ENCODE results near the gene GNAI2.

Gene GNAI2

GRCh38 chr3:50235716-50236483 is at the start of gene GNAI2:
GNAI2 (plus strand) TSS chr3:50236204; CDS start chr3:50236336, 132 bp downstream.
- H3K27ac ChIP-seq, result peak within 1 kb of the TSS; percentile 76
- peak; percentile 86 for DNase-seq (ENCODE audit: low read depth, low spot score)

- H3K27ac ChIP-seq, result no peak overlapping the region
- DNase-seq (ENCODE audit: low read depth, low spot score), result no peak
Measured at GRCh38 chr3:50187750-50188149, 48.3 kb upstream of the GNAI2 start.

- no peak overlapping the region for H3K27ac ChIP-seq
- no peak for DNase-seq (ENCODE audit: low read depth, low spot score)
Measured at GRCh38 chr3:50189274-50189673, 46.7 kb upstream of the GNAI2 start.

DNA sequence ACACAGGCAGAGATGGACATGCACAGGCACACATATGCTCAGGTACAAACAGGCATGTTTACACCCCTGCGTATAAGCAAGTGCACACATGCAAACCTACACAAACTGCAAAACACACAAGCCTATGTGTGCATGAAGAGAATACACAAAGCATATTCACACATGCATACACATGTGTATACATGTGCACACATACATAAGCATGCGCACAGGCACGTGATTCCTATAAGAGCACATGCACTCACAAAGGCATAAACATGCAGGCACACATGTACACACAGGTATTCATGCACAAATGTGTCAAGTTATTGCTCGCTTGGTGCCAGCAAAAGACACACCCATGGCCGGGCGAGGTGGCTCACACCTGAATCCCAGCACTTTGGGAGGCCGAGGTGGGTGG is 46.0 kb upstream of the GNAI2 start:
- DNase-seq (ENCODE audit: low read depth, low spot score), result no peak

DNA sequence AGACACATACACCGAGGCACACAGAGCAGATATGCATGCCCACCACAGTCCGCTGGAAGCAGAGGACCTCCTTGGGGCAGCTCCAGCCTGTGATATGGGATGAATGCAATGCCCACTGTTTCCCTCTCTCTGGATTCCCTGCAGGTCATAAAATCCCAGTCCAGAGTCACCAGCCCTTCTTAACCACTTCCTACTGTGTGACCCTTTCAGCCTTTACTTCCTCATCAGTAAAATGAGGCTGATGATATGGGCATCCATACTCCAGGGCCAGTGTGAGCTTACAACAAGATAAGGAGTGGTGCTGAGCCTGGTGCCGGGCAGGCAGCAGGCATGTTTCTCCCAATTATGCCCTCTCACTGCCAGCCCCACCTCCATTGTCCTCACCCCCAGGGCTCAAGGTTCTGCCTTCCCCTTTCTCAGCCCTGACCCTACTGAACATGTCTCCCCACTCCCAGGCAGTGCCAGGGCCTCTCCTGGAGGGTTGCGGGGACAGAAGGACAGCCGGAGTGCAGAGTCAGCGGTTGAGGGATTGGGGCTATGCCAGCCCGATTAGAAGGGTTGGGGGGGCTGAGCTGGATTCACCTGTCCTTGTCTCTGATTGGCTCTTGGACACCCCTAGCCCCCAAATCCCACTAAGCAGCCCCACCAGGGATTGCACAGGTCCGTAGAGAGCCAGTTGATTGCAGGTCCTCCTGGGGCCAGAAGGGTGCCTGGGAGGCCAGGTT is 44.9 kb upstream of the GNAI2 start, which contains the start of gene GNAT1:
GNAT1 (plus strand) TSS at position 675 of the 725 bp plus-strand sequence. CDS start 116 bp downstream, outside the sequence.
- no peak within 1 kb of the TSS for H3K27ac ChIP-seq
- no peak for DNase-seq (ENCODE audit: low read depth, low spot score)

More for the DNA sequence above, 46.0 kb upstream of the GNAI2 start:
- H3K27ac ChIP-seq, result no peak overlapping the region

- no peak for DNase-seq (ENCODE audit: low read depth, low spot score)
- H3K27ac ChIP-seq, result no peak overlapping the region
Measured at GRCh38 chr3:50192124-50192523, 43.9 kb upstream of the GNAI2 start.

GRCh38 chr3:50192689-50193141 is 43.3 kb upstream of the GNAI2 start:
- no peak overlapping the region for H3K27ac ChIP-seq
- no peak for DNase-seq (ENCODE audit: low read depth, low spot score)

GRCh38 chr3:50193286-50193685 is 42.7 kb upstream of the GNAI2 start:
- no peak overlapping the region for H3K27ac ChIP-seq
- DNase-seq (ENCODE audit: low read depth, low spot score), result no peak

DNA sequence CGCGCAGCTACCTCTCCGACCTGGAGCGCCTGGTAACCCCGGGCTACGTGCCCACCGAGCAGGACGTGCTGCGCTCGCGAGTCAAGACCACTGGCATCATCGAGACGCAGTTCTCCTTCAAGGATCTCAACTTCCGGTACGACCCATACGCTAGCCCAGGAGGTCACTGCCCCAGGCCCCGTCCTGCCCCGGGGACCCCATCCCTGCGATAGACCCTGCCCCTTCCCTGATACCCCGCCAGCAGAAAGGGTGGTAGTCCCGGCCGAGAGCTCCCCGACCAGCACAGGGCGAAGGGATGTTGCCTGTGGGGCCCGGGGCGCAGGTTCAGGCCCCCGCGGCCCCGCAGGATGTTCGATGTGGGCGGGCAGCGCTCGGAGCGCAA is 42.3 kb upstream of the GNAI2 start:
- no peak for DNase-seq (ENCODE audit: low read depth, low spot score)
- no peak overlapping the region for H3K27ac ChIP-seq

GRCh38 chr3:50194128-50194902 is 41.7 kb upstream of the GNAI2 start:
- no peak for DNase-seq (ENCODE audit: low read depth, low spot score)
- no peak overlapping the region for H3K27ac ChIP-seq

DNA sequence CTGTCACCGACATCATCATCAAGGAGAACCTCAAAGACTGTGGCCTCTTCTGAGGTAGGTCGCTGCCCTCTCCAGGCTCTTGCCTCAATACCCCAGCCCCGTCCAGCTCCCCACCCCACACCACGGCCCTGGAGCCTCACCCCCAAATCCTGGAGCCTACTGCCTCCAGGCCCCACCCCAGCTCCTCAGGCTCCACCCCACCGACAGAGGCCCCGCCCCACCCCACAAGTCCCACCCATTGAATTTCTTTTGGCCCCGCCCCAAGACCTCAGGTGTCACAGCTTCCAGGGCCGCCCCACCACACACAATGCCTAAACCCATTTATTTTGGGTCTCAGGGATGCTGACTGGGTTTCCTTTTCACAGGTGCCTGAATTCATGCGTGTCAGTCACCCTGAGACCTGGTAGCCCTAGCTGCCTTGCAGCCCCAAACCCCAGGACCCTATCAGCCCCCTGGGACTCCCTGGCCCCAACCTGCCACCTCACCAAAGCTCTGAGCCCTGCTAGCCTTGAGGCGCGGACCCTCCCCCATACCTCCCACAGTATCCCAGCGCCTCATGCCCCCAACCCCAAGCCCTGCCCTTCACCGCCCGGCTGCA is 41.0 kb upstream of the GNAI2 start:
- no peak overlapping the region for H3K27ac ChIP-seq
- no peak for DNase-seq (ENCODE audit: low read depth, low spot score)

DNA sequence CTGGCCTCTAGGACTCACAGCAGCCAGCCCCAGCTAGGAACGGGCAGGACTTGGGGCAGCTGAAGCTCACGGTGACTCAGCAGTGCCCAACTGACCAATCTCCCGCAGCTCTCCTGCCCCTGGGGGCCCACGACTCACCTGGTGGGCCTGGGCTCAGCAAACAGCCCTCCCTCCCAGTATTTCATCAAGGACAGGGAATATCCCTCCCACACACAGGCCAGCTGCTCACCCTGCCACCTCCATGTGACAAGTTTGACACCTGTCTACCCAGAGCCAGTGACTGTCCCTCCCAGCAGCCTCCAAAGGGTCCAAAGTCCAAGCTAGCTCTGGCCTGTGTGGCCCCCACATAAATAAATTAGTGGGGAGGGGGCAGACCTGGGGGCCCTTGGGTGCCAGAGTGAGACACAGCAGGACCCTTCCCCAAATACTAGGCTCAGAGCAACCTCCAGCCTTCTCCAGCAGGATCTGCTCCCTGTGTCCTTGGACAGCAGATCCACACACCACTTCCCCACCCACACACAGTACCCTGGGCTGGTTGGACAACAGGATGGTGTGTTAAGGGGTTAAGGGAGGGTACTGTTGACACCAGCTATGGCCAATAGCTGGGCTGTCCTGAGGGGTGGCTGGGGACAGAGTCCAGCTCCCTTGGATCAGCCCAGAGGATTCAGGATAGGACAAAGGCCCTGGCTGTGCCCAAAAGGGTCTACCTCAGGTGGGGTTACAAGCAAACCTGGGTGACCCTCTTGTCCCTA is 40.3 kb upstream of the GNAI2 start:
- H3K27ac ChIP-seq, result no peak overlapping the region
- DNase-seq (ENCODE audit: low read depth, low spot score), result no peak

DNA sequence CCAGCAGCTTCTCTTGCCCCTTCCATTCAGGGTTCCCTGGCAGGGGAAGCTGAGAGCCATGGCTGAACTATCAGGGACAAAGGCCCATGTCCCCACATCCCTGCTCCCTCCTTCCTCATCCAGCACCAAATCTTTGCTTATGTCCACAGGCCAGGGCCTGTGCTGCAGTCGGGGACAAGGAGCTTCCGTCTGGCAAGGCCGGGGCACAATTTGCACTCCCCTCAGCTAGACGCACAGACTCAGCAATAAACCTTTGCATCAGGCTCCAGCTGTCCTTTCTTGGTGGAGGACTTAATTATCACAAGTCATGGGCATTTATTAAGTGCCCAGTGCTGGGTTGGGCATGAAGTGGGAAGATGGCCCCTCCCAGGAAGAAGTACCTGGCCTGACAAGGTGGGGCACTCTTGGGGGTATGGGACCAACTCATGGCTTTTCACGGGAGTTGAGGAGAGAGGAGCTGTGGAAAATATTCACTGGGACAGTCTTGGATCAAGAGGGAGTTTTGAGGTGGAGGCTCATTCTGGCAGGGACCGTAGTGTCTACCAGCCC is 39.7 kb upstream of the GNAI2 start:
- H3K27ac ChIP-seq, result no peak overlapping the region
- no peak for DNase-seq (ENCODE audit: low read depth, low spot score)

- no peak for DNase-seq (ENCODE audit: low read depth, low spot score)
- H3K27ac ChIP-seq, result no peak overlapping the region
Measured at GRCh38 chr3:50201573-50202315, 34.3 kb upstream of the GNAI2 start.

- no peak overlapping the region for H3K27ac ChIP-seq
- no peak for DNase-seq (ENCODE audit: low read depth, low spot score)
Measured at GRCh38 chr3:50202353-50203112, 33.5 kb upstream of the GNAI2 start.

GRCh38 chr3:50203113-50203808 is 32.7 kb upstream of the GNAI2 start:
- no peak overlapping the region for H3K27ac ChIP-seq
- DNase-seq (ENCODE audit: low read depth, low spot score), result no peak

Measured in epithelial cell of prostate (primary cell).